HCT116 (cell line): ENCODE measurements around the gene FSD1. TPM values are rescaled to one million over a fixed set of nuclear protein-coding genes. Genes with fewer than 3 reads are reported as not detected.

Experiments
- ATAC-seq: fragments of 200-7000 bp; cut with Tn5 transposase; 2 replicates; pipeline ENCODE4 v1.9.1; 2020; ENCODE audit warnings: mild to moderate bottlenecking, moderate library complexity
- BruUV-seq: library from RNA; stranded (reverse); fragments of 400-500 nt; replicated peaks from 2 replicates; lab custom pipeline; 2021; lab: Mats Ljungman, UMichigan
- CTCF ChIA-PET: fragments of 300-600 bp; sonication (Branson Sonifier 250); formaldehyde crosslinking; loops from one replicate; lab custom pipeline; 2021; ENCODE audit warnings: antibody characterized with exemption; lab: Charles Lee
- POLR2A ChIA-PET: fragments of 300-600, 350-600 bp; sonication (Branson Sonifier 250); formaldehyde crosslinking; loops from one replicate; lab custom pipeline; 2021; ENCODE audit warnings: antibody characterized with exemption; lab: Charles Lee
- RAD21 ChIA-PET, 2 experiments: fragments of 300-600 bp; sonication (Branson Sonifier 250); formaldehyde crosslinking; loops; one replicate each; lab custom pipeline; 2023; ENCODE audit warnings: low total read pairs in 2 of 2; ENCODE audit not compliant: uncharacterized antibody in 2 of 2, unreplicated experiment in 2 of 2, low non-redundant PET in 1 of 2; lab: Charles Lee
- DNase-seq: peaks from one replicate; pipeline ENCODE4 v3.0.0-alpha.2; 2010; ENCODE audit warnings: low read depth, low spot score
- H2AFZ ChIP-seq: fragments of 200-600 bp; shearing (Covaris generic), sonication (generic); 2 replicates; pipeline ENCODE4 v1.6.1; 2017; ENCODE audit warnings: low read depth, mixed run types, mixed read lengths, antibody characterized with exemption, low read length; ENCODE audit not compliant: poor library complexity, severe bottlenecking
- H3K27ac ChIP-seq: 2 replicates; pipeline ENCODE4 v1.5.1; 2012; ENCODE audit warnings: low read depth, low read length
- H3K27me3 ChIP-seq: fragments of 200-600 bp; sonication (generic); 2 replicates; pipeline ENCODE4 v1.6.1; 2016; ENCODE audit warnings: mixed run types, low read length, mixed read lengths; ENCODE audit not compliant: insufficient read depth
- H3K36me3 ChIP-seq, 2 experiments: fragments of 200-500 bp in 1 of 2; fragments of 200-600 bp in 1 of 2; sonication (Bioruptor generic) in 1 of 2; sonication (generic) in 1 of 2; 2 replicates each; pipeline versions ENCODE4 v1.5.1 to v1.6.1; 2014 to 2016; ENCODE audit warnings: low read length in 2 of 2, inconsistent platforms in 1 of 2, mixed read lengths in 1 of 2, mixed run types in 1 of 2; ENCODE audit not compliant: insufficient read depth in 2 of 2, control insufficient read depth in 1 of 2
- H3K4me1 ChIP-seq, 2 experiments: fragments of 200-600 bp in 1 of 2; sonication (generic) in 1 of 2; 2 replicates each; pipeline versions ENCODE4 v1.5.1 to v1.6.1; 2012 to 2017; ENCODE audit warnings: low read length in 2 of 2, inconsistent platforms in 1 of 2, mild to moderate bottlenecking in 1 of 2, mixed read lengths in 1 of 2, mixed run types in 1 of 2, moderate library complexity in 1 of 2; ENCODE audit not compliant: insufficient read depth in 2 of 2, control insufficient read depth in 1 of 2
- H3K4me2 ChIP-seq: fragments of 200-600 bp; sonication (generic); 2 replicates; pipeline ENCODE4 v1.6.1; 2017; ENCODE audit warnings: mixed run types, low read length, mixed read lengths
- H3K4me3 ChIP-seq, 2 experiments: fragments of 200-600 bp in 1 of 2; sonication (generic) in 1 of 2; replicated peaks in 1 of 2; 2 replicates each; pipeline ENCODE4 v1.5.1; 2011 to 2016; ENCODE audit warnings: low read length in 2 of 2, control low read depth in 1 of 2, low read depth in 1 of 2, mild to moderate bottlenecking in 1 of 2, mixed read lengths in 1 of 2, mixed run types in 1 of 2
- H3K79me2 ChIP-seq: fragments of 200-600 bp; sonication (generic); 2 replicates; pipeline ENCODE4 v1.6.1; 2017; ENCODE audit warnings: mild to moderate bottlenecking, mixed run types, low read length, moderate library complexity, mixed read lengths; ENCODE audit not compliant: insufficient read depth
- H3K9ac ChIP-seq: fragments of 200-600 bp; sonication (generic); 2 replicates; pipeline ENCODE4 v1.6.1; 2016; ENCODE audit warnings: low read length, mixed read lengths
- H3K9me2 ChIP-seq: fragments of 200-600 bp; sonication (generic), shearing (Covaris generic); 2 replicates; pipeline ENCODE4 v1.6.1; 2017; ENCODE audit warnings: mixed run types, mild to moderate bottlenecking, moderate library complexity; ENCODE audit not compliant: insufficient read depth
- H3K9me3 ChIP-seq, 2 experiments: fragments of 200-500 bp in 1 of 2; fragments of 200-600 bp in 1 of 2; sonication (Bioruptor generic) in 1 of 2; sonication (generic) in 1 of 2; 2 replicates each; pipeline ENCODE4 v1.6.1; 2014 to 2017; ENCODE audit warnings: low read length in 2 of 2, mixed read lengths in 2 of 2, inconsistent platforms in 1 of 2, low read depth in 1 of 2, mild to moderate bottlenecking in 1 of 2, mixed run types in 1 of 2, moderate library complexity in 1 of 2; ENCODE audit not compliant: control insufficient read depth in 1 of 2, insufficient read depth in 1 of 2
- H4K20me1 ChIP-seq: fragments of 200-600 bp; sonication (generic), shearing (Covaris generic); 2 replicates; pipeline ENCODE4 v1.6.1; 2017; ENCODE audit warnings: mixed run types, mild to moderate bottlenecking, moderate library complexity; ENCODE audit not compliant: insufficient read depth
- CBX3 ChIP-seq: IDR thresholded peaks from 2 replicates; pipeline ENCODE4 v1.6.1; 2012; ENCODE audit warnings: low read depth
- CEBPB ChIP-seq: IDR thresholded peaks from 2 replicates; pipeline ENCODE4 v1.6.1; 2012; ENCODE audit warnings: low read depth
- EGR1 ChIP-seq: IDR thresholded peaks from 2 replicates; pipeline ENCODE4 v1.6.1; 2012; ENCODE audit warnings: low read depth
- FOSL1 ChIP-seq: IDR thresholded peaks from 2 replicates; pipeline ENCODE4 v1.6.1; 2012; ENCODE audit warnings: low read depth
- JUND ChIP-seq: IDR thresholded peaks from 2 replicates; pipeline ENCODE4 v1.6.1; 2012
- POLR2A ChIP-seq: IDR thresholded peaks from 2 replicates; pipeline ENCODE4 v1.7.0; 2011; ENCODE audit warnings: borderline replicate concordance; ENCODE audit not compliant: insufficient read depth, insufficient read length; ENCODE audit errors: extremely low read depth
- POLR2AphosphoS5 ChIP-seq: IDR thresholded peaks from 2 replicates; pipeline ENCODE4 v1.6.1; 2011; ENCODE audit warnings: mild to moderate bottlenecking, low read depth, low read length, moderate library complexity
- RAD21 ChIP-seq: IDR thresholded peaks from 2 replicates; pipeline ENCODE4 v1.6.1; 2012; ENCODE audit warnings: low read depth, mild to moderate bottlenecking
- SP1 ChIP-seq: IDR thresholded peaks from 2 replicates; pipeline ENCODE4 v1.6.1; 2012; ENCODE audit warnings: low read depth
- SRF ChIP-seq: IDR thresholded peaks from 2 replicates; pipeline ENCODE4 v1.6.1; 2012; ENCODE audit warnings: low read depth
- TCF7L2 ChIP-seq: IDR thresholded peaks from 2 replicates; pipeline ENCODE4 v1.7.0; 2011; ENCODE audit warnings: borderline replicate concordance, inconsistent platforms; ENCODE audit not compliant: insufficient read depth, insufficient read length; ENCODE audit errors: extremely low read depth
- YY1 ChIP-seq: IDR thresholded peaks from 2 replicates; pipeline ENCODE4 v1.6.1; 2011; ENCODE audit warnings: low read length, low read depth, moderate library complexity, mild to moderate bottlenecking; ENCODE audit not compliant: insufficient replicate concordance; ENCODE audit errors: extremely low read depth
- ZFX ChIP-seq: fragments of 450-650 bp; IDR thresholded peaks from 2 replicates; pipeline ENCODE4 v1.6.1; 2017
- ZNF274 ChIP-seq: fragments of 200-500 bp; sonication (Bioruptor generic); IDR thresholded peaks from 2 replicates; pipeline ENCODE4 v1.6.1; 2014; ENCODE audit warnings: mild to moderate bottlenecking, low read depth, low read length, inconsistent platforms
- intact Hi-C: fragments of 100-400 bp; cut with micrococcal nuclease; formaldehyde crosslinking; loops from 2 replicates; pipeline ENCODE4 v1.10.0; 2022
- total RNA-seq: library from RNA; stranded (reverse); gene quantifications from one replicate; pipeline ENCODE4 v1.2.1, GENCODE V29; 2021; ENCODE audit not compliant: unreplicated experiment
- TF ChIP-seq, protein P1 (sequence below): IDR thresholded peaks from 2 replicates; pipeline ENCODE4 v1.6.1; 2012
- TF ChIP-seq, protein P2 (sequence below), 3 experiments: fragments of 200-600 bp in 1 of 3; sonication (generic) in 1 of 3; IDR thresholded peaks in 2 of 3; conservative IDR thresholded peaks in 1 of 3; 2 replicates each; pipeline ENCODE4 v1.5.1; 2012 to 2017; ENCODE audit warnings: low read depth in 2 of 3, low read length in 2 of 3, antibody characterized with exemption in 1 of 3, borderline replicate concordance in 1 of 3, control low read depth in 1 of 3, mild to moderate bottlenecking in 1 of 3, mixed read lengths in 1 of 3, mixed run types in 1 of 3, moderate library complexity in 1 of 3; ENCODE audit not compliant: insufficient read depth in 1 of 3
- TF ChIP-seq, protein P3 (sequence below): IDR thresholded peaks from 2 replicates; pipeline ENCODE4 v1.6.1; 2012
- TF ChIP-seq, protein P4 (sequence below): IDR thresholded peaks from 2 replicates; pipeline ENCODE4 v1.6.1; 2012; ENCODE audit warnings: low read depth

The FSD1 gene
- total RNA-seq, 1 experiment from 2014 or later: 20.1 TPM

DNA sequence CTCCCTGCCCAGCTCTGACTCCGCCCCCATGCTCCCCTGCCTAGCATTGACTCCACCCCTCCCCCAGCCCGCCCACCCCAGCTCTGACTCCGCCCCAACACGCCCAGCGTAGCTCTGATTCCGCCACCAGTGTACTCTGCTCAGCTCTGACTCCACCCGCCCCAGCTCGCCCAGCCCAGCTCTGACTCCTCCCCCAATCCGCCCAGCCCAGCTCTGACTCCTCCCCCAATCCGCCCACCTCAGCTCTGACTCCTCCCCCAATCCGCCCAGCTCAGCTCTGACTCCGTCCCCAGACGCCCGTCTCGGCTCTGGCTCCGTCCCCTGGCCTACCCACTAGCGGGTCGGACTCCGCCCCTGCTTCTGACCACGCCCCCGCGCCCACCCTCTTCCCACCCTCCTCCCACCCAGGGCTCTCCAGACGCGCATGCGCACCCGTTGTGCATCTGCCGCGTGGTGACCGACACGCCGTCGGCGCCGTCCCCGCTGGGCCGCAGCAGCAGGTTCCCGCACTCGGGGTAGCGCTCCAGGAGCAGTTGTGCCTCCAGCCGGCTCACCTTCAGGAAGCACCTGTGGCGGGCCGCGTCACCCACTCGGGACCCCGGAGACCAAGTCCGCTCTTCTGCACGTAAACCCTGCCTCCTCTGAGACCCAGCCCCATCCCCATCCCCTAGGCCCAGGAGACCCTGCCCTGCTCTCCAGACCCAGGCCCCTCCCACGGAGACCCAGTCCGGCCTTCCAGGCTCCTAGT lies 24.0 kb downstream of the FSD1 start:
- ChIA-PET CTCF (interaction anchor here (0.6 to 1.3 kb wide), 4 partner anchors 15 to 72 kb away, joined by 3 to 8 read pairs (median 6); partner anchors contain the start of genes MPND and SH3GL1), RAD21 (interaction anchor here in 1 of 2 experiments (0.5 kb wide), 1 partner anchor 431 kb away, joined by 3 read pairs; no protein-coding TSS in a partner anchor), POLR2A (interaction anchor here (0.9 kb wide), 1 partner anchor 14 kb away, joined by 3 read pairs; no protein-coding TSS in a partner anchor)
- H2AFZ ChIP-seq: no peak overlapping the region
- peak; percentile 87 for DNase-seq
- H3K4me2 ChIP-seq: peak overlapping the region; percentile 79
- peak; percentile 84 for ATAC-seq
- H4K20me1 ChIP-seq: no peaks in the 10 kb centered on the region
- H3K27ac ChIP-seq: peak overlapping the region; percentile 69
- H3K27me3 ChIP-seq: no peaks in the 10 kb centered on the region
- H3K9me2 ChIP-seq: no peaks in the 10 kb centered on the region
- H3K36me3 ChIP-seq: no peaks in the 10 kb centered on the region
- BruUV-seq: no TSS peak
- H3K4me3 ChIP-seq: peak overlapping the region; percentile 60 to 63
- no peaks in the 10 kb centered on the region for H3K9me3 ChIP-seq
- H3K9ac ChIP-seq: peak overlapping the region; percentile 81
- intact Hi-C loops: loop anchor here (1.0 kb wide), 1 partner anchor 46 kb away; no protein-coding TSS in a partner anchor
- TF ChIP-seq, protein P1, sequence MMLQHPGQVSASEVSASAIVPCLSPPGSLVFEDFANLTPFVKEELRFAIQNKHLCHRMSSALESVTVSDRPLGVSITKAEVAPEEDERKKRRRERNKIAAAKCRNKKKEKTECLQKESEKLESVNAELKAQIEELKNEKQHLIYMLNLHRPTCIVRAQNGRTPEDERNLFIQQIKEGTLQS: no peak
- TF ChIP-seq TCF7L2: no peak
- TF ChIP-seq YY1: no peak
- TF ChIP-seq JUND: no peak
- TF ChIP-seq, protein P2, sequence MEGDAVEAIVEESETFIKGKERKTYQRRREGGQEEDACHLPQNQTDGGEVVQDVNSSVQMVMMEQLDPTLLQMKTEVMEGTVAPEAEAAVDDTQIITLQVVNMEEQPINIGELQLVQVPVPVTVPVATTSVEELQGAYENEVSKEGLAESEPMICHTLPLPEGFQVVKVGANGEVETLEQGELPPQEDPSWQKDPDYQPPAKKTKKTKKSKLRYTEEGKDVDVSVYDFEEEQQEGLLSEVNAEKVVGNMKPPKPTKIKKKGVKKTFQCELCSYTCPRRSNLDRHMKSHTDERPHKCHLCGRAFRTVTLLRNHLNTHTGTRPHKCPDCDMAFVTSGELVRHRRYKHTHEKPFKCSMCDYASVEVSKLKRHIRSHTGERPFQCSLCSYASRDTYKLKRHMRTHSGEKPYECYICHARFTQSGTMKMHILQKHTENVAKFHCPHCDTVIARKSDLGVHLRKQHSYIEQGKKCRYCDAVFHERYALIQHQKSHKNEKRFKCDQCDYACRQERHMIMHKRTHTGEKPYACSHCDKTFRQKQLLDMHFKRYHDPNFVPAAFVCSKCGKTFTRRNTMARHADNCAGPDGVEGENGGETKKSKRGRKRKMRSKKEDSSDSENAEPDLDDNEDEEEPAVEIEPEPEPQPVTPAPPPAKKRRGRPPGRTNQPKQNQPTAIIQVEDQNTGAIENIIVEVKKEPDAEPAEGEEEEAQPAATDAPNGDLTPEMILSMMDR (IDR thresholded peaks at IDR 0.05 in 2 of 3, conservative IDR thresholded peaks at IDR 0.05 in 1 of 3; ENCODE audit: borderline replicate concordance in 1 of 3, insufficient read depth in 1 of 3, low read depth in 2 of 3, low read length in 2 of 3): no peak
- TF ChIP-seq EGR1: peak; percentile 68
- no peak for TF ChIP-seq ZNF274
- TF ChIP-seq, protein P3, sequence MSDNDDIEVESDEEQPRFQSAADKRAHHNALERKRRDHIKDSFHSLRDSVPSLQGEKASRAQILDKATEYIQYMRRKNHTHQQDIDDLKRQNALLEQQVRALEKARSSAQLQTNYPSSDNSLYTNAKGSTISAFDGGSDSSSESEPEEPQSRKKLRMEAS: peak; percentile 91
- TF ChIP-seq POLR2A: peak; percentile 88
- TF ChIP-seq CBX3: no peak
- no peak for TF ChIP-seq RAD21
- TF ChIP-seq POLR2AphosphoS5: peak; percentile 83
- TF ChIP-seq CEBPB: no peak
- TF ChIP-seq SP1: peak; percentile 98
- TF ChIP-seq, protein P4, sequence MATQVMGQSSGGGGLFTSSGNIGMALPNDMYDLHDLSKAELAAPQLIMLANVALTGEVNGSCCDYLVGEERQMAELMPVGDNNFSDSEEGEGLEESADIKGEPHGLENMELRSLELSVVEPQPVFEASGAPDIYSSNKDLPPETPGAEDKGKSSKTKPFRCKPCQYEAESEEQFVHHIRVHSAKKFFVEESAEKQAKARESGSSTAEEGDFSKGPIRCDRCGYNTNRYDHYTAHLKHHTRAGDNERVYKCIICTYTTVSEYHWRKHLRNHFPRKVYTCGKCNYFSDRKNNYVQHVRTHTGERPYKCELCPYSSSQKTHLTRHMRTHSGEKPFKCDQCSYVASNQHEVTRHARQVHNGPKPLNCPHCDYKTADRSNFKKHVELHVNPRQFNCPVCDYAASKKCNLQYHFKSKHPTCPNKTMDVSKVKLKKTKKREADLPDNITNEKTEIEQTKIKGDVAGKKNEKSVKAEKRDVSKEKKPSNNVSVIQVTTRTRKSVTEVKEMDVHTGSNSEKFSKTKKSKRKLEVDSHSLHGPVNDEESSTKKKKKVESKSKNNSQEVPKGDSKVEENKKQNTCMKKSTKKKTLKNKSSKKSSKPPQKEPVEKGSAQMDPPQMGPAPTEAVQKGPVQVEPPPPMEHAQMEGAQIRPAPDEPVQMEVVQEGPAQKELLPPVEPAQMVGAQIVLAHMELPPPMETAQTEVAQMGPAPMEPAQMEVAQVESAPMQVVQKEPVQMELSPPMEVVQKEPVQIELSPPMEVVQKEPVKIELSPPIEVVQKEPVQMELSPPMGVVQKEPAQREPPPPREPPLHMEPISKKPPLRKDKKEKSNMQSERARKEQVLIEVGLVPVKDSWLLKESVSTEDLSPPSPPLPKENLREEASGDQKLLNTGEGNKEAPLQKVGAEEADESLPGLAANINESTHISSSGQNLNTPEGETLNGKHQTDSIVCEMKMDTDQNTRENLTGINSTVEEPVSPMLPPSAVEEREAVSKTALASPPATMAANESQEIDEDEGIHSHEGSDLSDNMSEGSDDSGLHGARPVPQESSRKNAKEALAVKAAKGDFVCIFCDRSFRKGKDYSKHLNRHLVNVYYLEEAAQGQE: no peak
- peak; percentile 73; the same call in 1 of the 2 replicates for TF ChIP-seq ZFX
- TF ChIP-seq FOSL1: no peak
- TF ChIP-seq SRF: no peak
- TF ChIP-seq, all 23 proteins: peak for 6
- no peaks in the 10 kb centered on the region; the same call in 1 of the 2 replicates for H3K79me2 ChIP-seq
- peaks cover 7 to 20% of the 10 kb centered on the region in 2 experiments for H3K4me1 ChIP-seq
